GM23248 (cell line): Measurements from ENCODE around the gene ZNF692. TPM values are rescaled to one million over a fixed set of nuclear protein-coding genes. Genes with fewer than 3 reads are reported as not detected.

Source experiments
- DNase-seq: peaks from one replicate; pipeline ENCODE4 v3.0.0-alpha.2; 2015
- H2AFZ ChIP-seq: fragments of 200-600 bp; sonication (generic); 2 replicates; pipeline ENCODE4 v1.6.1; 2016; ENCODE audit warnings: antibody characterized with exemption
- H3F3A ChIP-seq: fragments of 200-600 bp; sonication (generic); 2 replicates; pipeline ENCODE4 v1.6.1; 2016; ENCODE audit warnings: mild to moderate bottlenecking, antibody characterized with exemption, mixed run types; ENCODE audit not compliant: insufficient read depth
- H3K27ac ChIP-seq: fragments of 200-600 bp; sonication (generic); 2 replicates; pipeline ENCODE4 v1.5.1; 2016; ENCODE audit warnings: mild to moderate bottlenecking
- H3K27me3 ChIP-seq: fragments of 200-600 bp; sonication (generic); replicated peaks from 2 replicates; pipeline ENCODE4 v1.6.1; 2016; ENCODE audit warnings: mild to moderate bottlenecking; ENCODE audit not compliant: insufficient read depth
- H3K36me3 ChIP-seq: fragments of 200-600 bp; sonication (generic); 2 replicates; pipeline ENCODE4 v1.6.1; 2016; ENCODE audit warnings: low read depth, mild to moderate bottlenecking
- H3K4me1 ChIP-seq: fragments of 200-600 bp; sonication (generic); 2 replicates; pipeline ENCODE4 v1.6.1; 2016; ENCODE audit warnings: mild to moderate bottlenecking; ENCODE audit not compliant: insufficient read depth
- H3K4me2 ChIP-seq: fragments of 200-600 bp; sonication (generic); one replicate; pipeline ENCODE4 v1.6.1; 2016; ENCODE audit warnings: mild to moderate bottlenecking; ENCODE audit not compliant: unreplicated experiment
- H3K4me3 ChIP-seq: fragments of 200-600 bp; sonication (generic); 2 replicates; pipeline ENCODE4 v1.5.1; 2016; ENCODE audit warnings: mild to moderate bottlenecking
- H3K79me2 ChIP-seq: fragments of 200-600 bp; sonication (generic); 2 replicates; pipeline ENCODE4 v1.6.1; 2016; ENCODE audit warnings: mild to moderate bottlenecking; ENCODE audit not compliant: insufficient read depth
- H3K9ac ChIP-seq: fragments of 200-600 bp; sonication (generic); 2 replicates; pipeline ENCODE4 v1.6.1; 2016; ENCODE audit warnings: mild to moderate bottlenecking
- H3K9me2 ChIP-seq: fragments of 200-600 bp; sonication (generic); 2 replicates; pipeline ENCODE4 v1.6.1; 2016; ENCODE audit warnings: mixed run types, mild to moderate bottlenecking, moderate library complexity; ENCODE audit not compliant: insufficient read depth
- H3K9me3 ChIP-seq: fragments of 200-600 bp; sonication (generic); one replicate; pipeline ENCODE4 v1.6.1; 2017; ENCODE audit warnings: low read depth
- H4K20me1 ChIP-seq: fragments of 200-600 bp; sonication (generic); 2 replicates; pipeline ENCODE4 v1.6.0; 2016; ENCODE audit not compliant: insufficient read depth
- EZH2 ChIP-seq: fragments of 200-600 bp; sonication (generic); IDR thresholded peaks from 2 replicates; pipeline ENCODE4 v1.6.1; 2018; ENCODE audit warnings: antibody characterized with exemption, mild to moderate bottlenecking; ENCODE audit not compliant: insufficient read depth, poor library complexity, severe bottlenecking
- EZH2phosphoT487 ChIP-seq: fragments of 200-600 bp; sonication (generic); IDR thresholded peaks from 2 replicates; pipeline ENCODE4 v1.6.1; 2018; ENCODE audit warnings: antibody characterized with exemption, moderate library complexity, mild to moderate bottlenecking, low read depth; ENCODE audit not compliant: insufficient read depth
- WGBS, 2 experiments: methylation state at CpG; one replicate each; pipeline ENCODE4 v1.1.6; 2015 to 2017; ENCODE audit warnings: low lambda C conversion rate in 2 of 2, low coverage in 1 of 2; ENCODE audit errors: missing lambda C conversion rate in 2 of 2; 5-methylcytosine and 5-hydroxymethylcytosine counted together
- in situ Hi-C: fragments of 300-500 bp; cut with MboI; formaldehyde crosslinking; loops from 2 replicates; pipeline ENCODE4 v1.15.0; 2020
- polyA plus RNA-seq: library from polyadenylated mRNA; unstranded; fragments of >200 nt; fragmentation: Nextera tagmentation; extraction: Ambion mirVana; gene quantifications from 2 replicates; pipeline ENCODE4 v1.2.1, GENCODE V29; 2016
- total RNA-seq: library from RNA; depleted of rRNA; stranded (reverse); fragments of >200 nt; shearing (Covaris generic); gene quantifications from 2 replicates; pipeline ENCODE4 v1.2.3, GENCODE V29; 2014

ZNF692 gene
- total and polyA plus RNA-seq, 2 experiments from 2014 or later: 16.2 to 17.0 TPM

- H3K4me2 ChIP-seq: peak overlapping the region; percentile 65
- peak overlapping the region; percentile 96 for H3K27ac ChIP-seq
- H4K20me1 ChIP-seq: no peaks in the 10 kb centered on the region
Measured at GRCh38 chr1:248820041-248820585, 38.8 kb downstream of the ZNF692 start.

GRCh38 chr1:248818505-248819374 is 40.1 kb downstream of the ZNF692 start:
- Histone ChIP-seq H4K20me1 (no peaks in the 10 kb centered on the region), H3K4me1 (peaks cover 46% of the 10 kb centered on the region), H3K9me3 (no peaks in the 10 kb centered on the region), H3F3A (peaks cover 39% of the 10 kb centered on the region), H3K27me3 (no peaks in the 10 kb centered on the region), H3K9me2 (no peaks in the 10 kb centered on the region), H3K36me3 (peaks cover 31% of the 10 kb centered on the region), H2AFZ (no peak overlapping the region), H3K9ac (no peak overlapping the region), H3K4me2 (peak overlapping the region; percentile 5), H3K79me2 (peaks cover 91% of the 10 kb centered on the region), H3K4me3 (no peak overlapping the region), H3K27ac (no peak overlapping the region)
- no peak for DNase-seq
- TF ChIP-seq EZH2phosphoT487 (no peak), EZH2 (no peak)
- 87 to 89% methylated on average over 5 of the region's 5 CpGs for WGBS, 2 experiments
- in situ Hi-C loops: no loop called here

More at GRCh38 chr1:248820041-248820585, 38.8 kb downstream of the ZNF692 start:
- no peak for DNase-seq
- H3F3A ChIP-seq: peaks cover 52% of the 10 kb centered on the region
- in situ Hi-C loops: no loop called here
- TF ChIP-seq EZH2phosphoT487 (no peak), EZH2 (no peak)
- H3K4me3 ChIP-seq: no peak overlapping the region
- H3K79me2 ChIP-seq: peaks cover 90% of the 10 kb centered on the region
- H3K27me3 ChIP-seq: no peaks in the 10 kb centered on the region
- H3K9me2 ChIP-seq: no peaks in the 10 kb centered on the region
- H2AFZ ChIP-seq: no peak overlapping the region
- no peaks in the 10 kb centered on the region for H3K9me3 ChIP-seq
- peaks cover 60% of the 10 kb centered on the region for H3K4me1 ChIP-seq
- H3K36me3 ChIP-seq: peaks cover 18% of the 10 kb centered on the region
- peak overlapping the region; percentile 39; the same call in 1 of the 2 replicates for H3K9ac ChIP-seq
- WGBS, 2 experiments: 81 to 82% methylated on average over 7 of the region's 7 CpGs

- peaks cover 22% of the 10 kb centered on the region; the same call in 1 of the 2 replicates for H3F3A ChIP-seq
- H3K9me3 ChIP-seq: no peaks in the 10 kb centered on the region
- no peak overlapping the region for H2AFZ ChIP-seq
- H3K4me3 ChIP-seq: no peak overlapping the region
- in situ Hi-C loops: no loop called here
- TF ChIP-seq EZH2phosphoT487: no peak
- H3K36me3 ChIP-seq: peaks cover 44% of the 10 kb centered on the region
- H3K27ac ChIP-seq: no peak overlapping the region
- WGBS, 2 experiments: 96 to 97% methylated on average over 6 of the region's 6 CpGs
- no peaks in the 10 kb centered on the region for H3K9me2 ChIP-seq
- H3K4me1 ChIP-seq: peaks cover 32% of the 10 kb centered on the region
- DNase-seq: no peak
- no peaks in the 10 kb centered on the region for H3K27me3 ChIP-seq
- H3K79me2 ChIP-seq: peaks cover 92% of the 10 kb centered on the region
- no peak overlapping the region for H3K4me2 ChIP-seq
- H4K20me1 ChIP-seq: no peaks in the 10 kb centered on the region
- H3K9ac ChIP-seq: no peak overlapping the region
Measured at GRCh38 chr1:248817065-248817464, 41.8 kb downstream of the ZNF692 start.

- no peak for TF ChIP-seq EZH2
- no peak for TF ChIP-seq EZH2phosphoT487
- Histone ChIP-seq H2AFZ (no peak overlapping the region), H3K27ac (no peak overlapping the region), H3K4me2 (no peak overlapping the region), H3K9me2 (no peaks in the 10 kb centered on the region), H3F3A (peaks cover 14% of the 10 kb centered on the region; the same call in 1 of the 2 replicates), H4K20me1 (no peaks in the 10 kb centered on the region), H3K79me2 (peaks cover 84% of the 10 kb centered on the region), H3K27me3 (no peaks in the 10 kb centered on the region), H3K9me3 (no peaks in the 10 kb centered on the region), H3K4me1 (peaks cover 24% of the 10 kb centered on the region), H3K4me3 (no peak overlapping the region), H3K9ac (no peak overlapping the region), H3K36me3 (peaks cover 47% of the 10 kb centered on the region)
- no peak for DNase-seq
- 94 to 97% methylated on average over 13 of the region's 13 CpGs for WGBS, 2 experiments
- in situ Hi-C loops: no loop called here
Measured at GRCh38 chr1:248816042-248816851, 42.6 kb downstream of the ZNF692 start.
